DOHH2 (cell line): Measurements from ENCODE around the gene KLHL30.

Experiments
- H3F3A ChIP-seq: fragments of 200-600 bp; sonication (generic), shearing (Covaris generic); 2 replicates; pipeline ENCODE4 v1.6.0; 2016; ENCODE audit warnings: antibody characterized with exemption, mild to moderate bottlenecking; ENCODE audit not compliant: control insufficient read depth, insufficient read depth
- H3K27ac ChIP-seq: fragments of 200-600 bp; sonication (generic); 2 replicates; pipeline ENCODE4 v1.5.1; 2014; ENCODE audit warnings: low read depth, mild to moderate bottlenecking, low read length, moderate library complexity
- H3K27me3 ChIP-seq: fragments of 200-600 bp; sonication (generic); 2 replicates; pipeline ENCODE4 v1.6.1; 2014; ENCODE audit warnings: mild to moderate bottlenecking, low read length, mixed read lengths; ENCODE audit not compliant: control insufficient read depth
- H3K36me3 ChIP-seq: fragments of 200-600 bp; sonication (generic); 2 replicates; pipeline ENCODE4 v1.6.1; 2014; ENCODE audit warnings: mild to moderate bottlenecking, low read length, moderate library complexity, mixed read lengths; ENCODE audit not compliant: control insufficient read depth
- H3K4me1 ChIP-seq: fragments of 200-600 bp; sonication (generic); 2 replicates; pipeline ENCODE4 v1.6.1; 2014; ENCODE audit warnings: mild to moderate bottlenecking, low read length, mixed read lengths; ENCODE audit not compliant: control insufficient read depth
- H3K4me2 ChIP-seq: fragments of 200-600 bp; sonication (generic); 2 replicates; pipeline ENCODE4 v1.6.0; 2014; ENCODE audit warnings: mild to moderate bottlenecking, low read length, moderate library complexity
- H3K4me3 ChIP-seq: fragments of 200-600 bp; sonication (generic); 2 replicates; pipeline ENCODE4 v1.5.1; 2014; ENCODE audit warnings: mild to moderate bottlenecking, low read length, mixed read lengths
- H3K79me2 ChIP-seq: fragments of 200-600 bp; sonication (generic); 2 replicates; pipeline ENCODE4 v1.6.1; 2014; ENCODE audit warnings: mild to moderate bottlenecking, low read length, mixed read lengths; ENCODE audit not compliant: control insufficient read depth
- H3K9me2 ChIP-seq: fragments of 200-600 bp; sonication (generic); replicated peaks from 2 replicates; pipeline ENCODE4 v1.6.1; 2014; ENCODE audit warnings: mild to moderate bottlenecking, low read length, mixed read lengths; ENCODE audit not compliant: control insufficient read depth
- H3K9me3 ChIP-seq: fragments of 200-600 bp; sonication (generic); 2 replicates; pipeline ENCODE4 v1.6.1; 2014; ENCODE audit warnings: antibody characterized with exemption, low read length, mixed read lengths; ENCODE audit not compliant: control insufficient read depth, insufficient read depth
- H4K20me1 ChIP-seq: fragments of 200-600 bp; sonication (generic); 2 replicates; pipeline ENCODE4 v1.6.0; 2014; ENCODE audit warnings: low read depth, mild to moderate bottlenecking, antibody characterized with exemption, low read length, moderate library complexity; ENCODE audit not compliant: control insufficient read depth, insufficient read depth
- CTCF ChIP-seq: fragments of 200-600 bp; sonication (generic); IDR thresholded peaks from one replicate; pipeline ENCODE4 v1.5.1; 2014; ENCODE audit warnings: antibody characterized with exemption, mild to moderate bottlenecking, low read depth, low read length; ENCODE audit not compliant: poor library complexity, severe bottlenecking
- EZH2phosphoT487 ChIP-seq: fragments of 200-600 bp; sonication (generic); IDR thresholded peaks from 2 replicates; pipeline ENCODE4 v1.6.1; 2017; ENCODE audit warnings: borderline replicate concordance, mild to moderate bottlenecking, antibody characterized with exemption, low read length, moderate library complexity, mixed read lengths

Gene KLHL30

GRCh38 chr2:238145851-238146250, 7.4 kb downstream of the KLHL30 start:
- no peaks in the 10 kb centered on the region for H3K79me2 ChIP-seq
- no peaks in the 10 kb centered on the region for H3K9me2 ChIP-seq
- H3K36me3 ChIP-seq: no peaks in the 10 kb centered on the region
- H3K4me1 ChIP-seq: peaks cover 6% of the 10 kb centered on the region
- no peaks in the 10 kb centered on the region for H4K20me1 ChIP-seq
- H3F3A ChIP-seq: no peaks in the 10 kb centered on the region
- no peak for TF ChIP-seq CTCF
- TF ChIP-seq EZH2phosphoT487: no peak
- no peak overlapping the region for H3K4me3 ChIP-seq
- H3K4me2 ChIP-seq: no peak overlapping the region
- H3K9me3 ChIP-seq: no peaks in the 10 kb centered on the region
- H3K27ac ChIP-seq: no peak overlapping the region
- H3K27me3 ChIP-seq: no peaks in the 10 kb centered on the region

- Histone ChIP-seq H3K4me1 (peaks cover 6% of the 10 kb centered on the region), H3K36me3 (no peaks in the 10 kb centered on the region), H4K20me1 (no peaks in the 10 kb centered on the region), H3K4me3 (no peak overlapping the region), H3K79me2 (no peaks in the 10 kb centered on the region), H3K27ac (no peak overlapping the region), H3K9me3 (no peaks in the 10 kb centered on the region), H3F3A (no peaks in the 10 kb centered on the region), H3K4me2 (no peak overlapping the region), H3K27me3 (no peaks in the 10 kb centered on the region), H3K9me2 (no peaks in the 10 kb centered on the region)
- TF ChIP-seq CTCF (no peak), EZH2phosphoT487 (no peak)
Measured at GRCh38 chr2:238146884-238147544, 8.5 kb downstream of the KLHL30 start.

GRCh38 chr2:238148981-238149380, 10.5 kb downstream of the KLHL30 start:
- Histone ChIP-seq H3K27ac (no peak overlapping the region), H3K9me3 (no peaks in the 10 kb centered on the region), H3K36me3 (no peaks in the 10 kb centered on the region), H3F3A (no peaks in the 10 kb centered on the region), H3K4me1 (peaks cover 6% of the 10 kb centered on the region), H4K20me1 (no peaks in the 10 kb centered on the region), H3K4me2 (no peak overlapping the region), H3K4me3 (no peak overlapping the region), H3K79me2 (no peaks in the 10 kb centered on the region), H3K27me3 (no peaks in the 10 kb centered on the region), H3K9me2 (no peaks in the 10 kb centered on the region)
- TF ChIP-seq EZH2phosphoT487: no peak
- no peak for TF ChIP-seq CTCF
